ENCODE measurements around the gene FNDC3B.

FNDC3B gene

DNA sequence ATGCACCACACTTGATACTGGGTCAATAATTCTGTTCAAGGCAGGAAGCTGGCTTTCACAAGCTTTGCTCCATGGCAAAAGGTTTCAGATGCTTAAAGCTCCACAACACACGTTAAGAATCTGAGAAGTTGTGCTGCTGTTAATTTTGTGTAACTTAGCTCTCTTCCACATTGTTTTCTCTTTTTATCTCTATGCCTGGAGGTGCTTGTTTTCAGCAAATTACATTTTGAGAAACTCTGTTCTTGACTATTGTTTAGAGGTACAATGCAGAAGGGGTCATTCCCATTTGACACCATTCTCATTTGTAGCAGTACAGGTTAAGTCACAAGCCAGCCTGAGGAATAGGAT, 156.0 kb downstream of the FNDC3B start:
- DNase-seq = no peak

DNA sequence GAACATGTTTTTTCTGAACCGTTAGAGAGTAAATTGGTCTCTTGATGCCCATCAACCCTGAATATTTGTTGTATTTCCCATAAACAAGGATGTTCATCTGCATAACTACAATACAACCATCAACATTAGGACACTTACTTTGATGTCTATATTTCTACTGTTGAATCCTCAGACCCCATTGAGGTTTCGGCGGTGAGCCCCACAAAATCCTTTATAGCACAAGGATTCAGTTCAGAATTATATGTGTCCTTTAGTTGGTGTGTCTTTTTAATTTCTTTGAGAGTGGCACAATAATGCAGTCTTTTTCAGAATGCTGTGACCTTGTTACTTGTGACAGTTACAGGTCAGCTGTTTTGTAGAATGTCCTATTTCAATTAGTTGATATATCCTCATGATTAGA, 158.0 kb downstream of the FNDC3B start:
- no peak for DNase-seq

- no peak for DNase-seq
Observed at GRCh38 chr3:172198428-172198827, 159.1 kb downstream of the FNDC3B start.

GRCh38 chr3:172199850-172200369, 160.5 kb downstream of the FNDC3B start:
- no peak for DNase-seq

- DNase-seq = peak; percentile 75
Observed at GRCh38 chr3:172201136-172201869, 161.9 kb downstream of the FNDC3B start.

GRCh38 chr3:172201870-172202236, 162.5 kb downstream of the FNDC3B start:
- no peak for DNase-seq

- no peak for DNase-seq
Observed at GRCh38 chr3:172202797-172203196, 163.4 kb downstream of the FNDC3B start.

GRCh38 chr3:172203522-172204258, 164.3 kb downstream of the FNDC3B start:
- DNase-seq = no peak

GRCh38 chr3:172204716-172205115, 165.3 kb downstream of the FNDC3B start:
- no peak for DNase-seq

DNA sequence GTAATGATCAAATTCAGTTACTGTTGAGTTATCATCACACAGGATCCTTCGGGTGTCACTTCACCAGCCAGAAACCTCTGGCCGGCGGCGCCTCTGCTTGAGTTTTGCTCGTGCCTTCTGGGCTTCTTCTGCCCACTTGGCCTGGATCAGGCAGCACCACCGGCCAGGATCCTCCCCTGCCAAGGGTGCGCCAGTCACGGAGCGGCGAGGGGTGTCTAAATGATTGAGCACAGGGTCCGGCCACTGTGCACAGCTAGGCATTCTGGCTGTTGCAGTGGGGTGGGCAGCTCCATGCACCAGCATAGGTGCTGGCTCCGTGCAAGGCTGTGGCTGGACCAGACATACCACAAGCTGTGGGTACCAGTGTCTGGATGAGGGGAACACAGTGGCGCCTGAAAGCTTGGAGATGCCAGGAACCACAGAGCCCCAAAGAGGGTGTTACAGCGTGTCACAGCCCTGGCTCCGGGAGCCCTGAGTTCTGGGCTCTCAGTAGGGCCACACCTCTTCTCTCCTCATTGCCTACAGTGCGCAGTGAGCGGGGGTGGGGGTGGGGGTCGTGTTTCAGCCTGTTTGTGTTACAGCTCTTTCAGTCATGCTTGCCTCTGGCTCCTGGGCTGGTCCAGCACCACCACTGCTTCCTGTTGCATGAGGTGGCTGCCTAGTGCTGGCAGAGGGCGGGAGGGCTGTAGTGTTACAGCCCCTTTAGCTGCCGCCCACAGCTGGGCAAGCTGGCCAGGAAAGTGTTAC, 169.4 kb downstream of the FNDC3B start:
- no peak for DNase-seq

GRCh38 chr3:172209333-172210321, 170.2 kb downstream of the FNDC3B start:
- no peak for DNase-seq

- no peak for DNase-seq
Observed at GRCh38 chr3:172210355-172210754, 171.0 kb downstream of the FNDC3B start.

DNA sequence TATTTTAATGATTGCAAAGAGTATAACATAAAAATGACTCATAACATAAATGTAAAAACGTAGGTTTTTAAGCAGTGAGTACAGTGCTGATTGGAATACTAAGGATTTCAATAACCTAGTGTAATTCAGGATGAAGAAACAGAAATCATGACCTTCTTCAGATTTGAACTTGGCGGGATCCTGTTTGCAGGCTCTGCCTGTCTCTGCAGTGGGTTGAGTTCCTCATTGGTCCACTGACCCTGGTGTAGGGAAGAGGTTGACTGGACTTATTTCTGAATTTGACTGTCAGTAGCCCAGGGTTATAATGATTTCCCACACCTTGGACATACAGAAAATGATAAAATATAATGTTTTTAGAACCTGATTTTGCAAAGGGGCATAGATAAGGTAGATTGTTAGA, 171.7 kb downstream of the FNDC3B start:
- no peak for DNase-seq

GRCh38 chr3:172213200-172213599, 173.8 kb downstream of the FNDC3B start:
- DNase-seq = no peak

GRCh38 chr3:172213904-172214303, 174.5 kb downstream of the FNDC3B start:
- DNase-seq = peak; percentile 51

- no peak for DNase-seq
Observed at GRCh38 chr3:172216267-172216666, 176.9 kb downstream of the FNDC3B start.

- DNase-seq = no peak
Observed at GRCh38 chr3:172216911-172217310, 177.5 kb downstream of the FNDC3B start.

- no peak for DNase-seq
Observed at GRCh38 chr3:172217877-172218276, 178.5 kb downstream of the FNDC3B start.

GRCh38 chr3:172218350-172219323, 179.3 kb downstream of the FNDC3B start:
- DNase-seq = no peak

DNA sequence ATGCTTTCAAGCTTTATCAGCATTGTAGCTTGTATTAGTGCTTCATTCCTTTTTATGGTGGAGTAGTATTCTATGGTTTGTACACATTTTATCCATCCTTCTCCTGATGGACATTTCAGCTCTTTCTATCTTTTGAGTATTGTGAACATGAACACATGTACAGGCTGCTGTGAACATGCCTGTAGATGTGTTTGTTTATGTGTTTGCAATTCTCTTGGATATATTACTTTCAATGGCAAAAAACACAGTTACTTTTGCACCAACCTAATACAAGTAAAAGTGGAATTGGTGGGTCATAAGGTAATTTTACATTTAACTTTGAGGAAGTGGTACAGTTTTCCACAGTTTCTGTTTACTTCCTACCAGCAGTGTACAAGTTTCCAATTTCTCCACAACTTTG, 180.4 kb downstream of the FNDC3B start:
- DNase-seq = no peak

- DNase-seq = no peak
Observed at GRCh38 chr3:172221547-172221946, 182.2 kb downstream of the FNDC3B start.
